ENCODE data around the gene RRP12. TPM values are rescaled to one million over a fixed set of nuclear protein-coding genes. Genes with fewer than 3 reads are reported as not detected.
A peak's percentile ranks its signal among the peaks of the same experiment; 100 is the strongest.

Gene RRP12
- total RNA-seq, 4 donors from 2014 or later = 14.9 to 33.4 (median 23.9) TPM

- intact Hi-C loops (cut with DNase I) = loop anchor here (10.0 kb wide), 1 partner anchor 46 kb away; no protein-coding TSS in a partner anchor
- 61 to 81% methylated on average over 4 to 5 of the region's 6 CpGs for WGBS, 2 donors
These were observed 69.9 kb downstream of the RRP12 start for GRCh38 chr10:97331153-97331703.

GRCh38 chr10:97329766-97330165, 71.4 kb downstream of the RRP12 start:
- intact Hi-C loops (cut with DNase I) = loop anchor here (10.0 kb wide), 1 partner anchor 45 kb away; no protein-coding TSS in a partner anchor
- Histone ChIP-seq H3K36me3 (peaks cover 0 to 34% (median 0%) of the 10 kb centered on the region in 3 donors), H3K9me3 (no peaks in the 10 kb centered on the region), H3K27me3 (no peaks in the 10 kb centered on the region), H3K4me1 (peaks cover 22 to 70% (median 26%) of the 10 kb centered on the region in 3 donors), H3K27ac (no peak overlapping the region), H3K4me3 (no peak overlapping the region)
- TF ChIP-seq POLR2A (IDR thresholded peaks at IDR 0.05) (no peak), CTCF (IDR thresholded peaks at IDR 0.05) (no peak)
- no peak for DNase-seq
- WGBS, 2 donors = 89% methylated on average over 5 of the region's 5 CpGs

More at GRCh38 chr10:97331153-97331703, 69.9 kb downstream of the RRP12 start:
- no peaks in the 10 kb centered on the region for H3K27me3 ChIP-seq
- peak overlapping the region in 2 of 4 donors; percentile 95 to 98 for H3K27ac ChIP-seq
- no peaks in the 10 kb centered on the region for H3K9me3 ChIP-seq
- no peak for TF ChIP-seq CTCF (IDR thresholded peaks at IDR 0.05)
- TF ChIP-seq POLR2A (IDR thresholded peaks at IDR 0.05) = no peak
- peak overlapping the region in 2 of 4 donors; percentile 75 to 80 for H3K4me3 ChIP-seq
- H3K36me3 ChIP-seq = peaks cover 0 to 34% (median 0%) of the 10 kb centered on the region in 3 donors
- no peak for DNase-seq
- H3K4me1 ChIP-seq = peaks cover 22 to 81% (median 39%) of the 10 kb centered on the region in 3 donors

GRCh38 chr10:97328646-97329453, 72.3 kb downstream of the RRP12 start:
- Histone ChIP-seq H3K27me3 (no peaks in the 10 kb centered on the region), H3K4me1 (peaks cover 22 to 70% (median 26%) of the 10 kb centered on the region in 3 donors), H3K4me3 (no peak overlapping the region), H3K9me3 (no peaks in the 10 kb centered on the region), H3K36me3 (peaks cover 0 to 34% (median 0%) of the 10 kb centered on the region in 3 donors), H3K27ac (peak overlapping the region in 1 of 4 donors; percentile 28)
- intact Hi-C loops (cut with DNase I) = no loop called here
- no peak for DNase-seq
- TF ChIP-seq CTCF (IDR thresholded peaks at IDR 0.05) = no peak
- TF ChIP-seq POLR2A (IDR thresholded peaks at IDR 0.05) = no peak
- WGBS, 2 donors = 70 to 77% methylated on average over 3 of the region's 3 CpGs

GRCh38 chr10:97327348-97328294, 73.5 kb downstream of the RRP12 start:
- WGBS, 2 donors = 74 to 82% methylated on average over 6 to 7 of the region's 7 CpGs
- intact Hi-C loops (cut with DNase I) = no loop called here
- peaks cover 0 to 34% (median 0%) of the 10 kb centered on the region in 3 donors for H3K36me3 ChIP-seq
- H3K4me1 ChIP-seq = peaks cover 14 to 58% (median 23%) of the 10 kb centered on the region in 3 donors
- H3K9me3 ChIP-seq = no peaks in the 10 kb centered on the region
- TF ChIP-seq POLR2A (IDR thresholded peaks at IDR 0.05) (no peak), CTCF (IDR thresholded peaks at IDR 0.05) (no peak)
- H3K27ac ChIP-seq = no peak overlapping the region
- H3K4me3 ChIP-seq = no peak overlapping the region
- no peak for DNase-seq
- no peaks in the 10 kb centered on the region for H3K27me3 ChIP-seq

Measured in esophagus squamous epithelium (tissue), 5 donors.